AG09319 (cell line): Measurements from ENCODE around the gene AFG1L.

ENCODE experiments used
- DNase-seq: peaks from one replicate; pipeline ENCODE4 v3.0.0-alpha.2; 2010; ENCODE audit warnings: low read depth; ENCODE audit errors: extremely low read depth
- CTCF ChIP-seq: IDR thresholded peaks from 2 replicates; pipeline ENCODE4 v1.5.1; 2011; ENCODE audit warnings: low read depth, mild to moderate bottlenecking, inconsistent platforms, low read length, moderate library complexity

AFG1L gene

GRCh38 chr6:108564178-108564577 is 269.3 kb downstream of the AFG1L start:
- DNase-seq, result peak; percentile 80
- no peak for TF ChIP-seq CTCF

- DNase-seq, result no peak
- TF ChIP-seq CTCF, result no peak
Observed at GRCh38 chr6:108565091-108565766, 270.4 kb downstream of the AFG1L start.

- DNase-seq, result no peak
- peak; percentile 31 for TF ChIP-seq CTCF
Observed at GRCh38 chr6:108565893-108566292, 271.0 kb downstream of the AFG1L start.

- no peak for DNase-seq
- no peak for TF ChIP-seq CTCF
Observed at GRCh38 chr6:108566406-108566805, 271.6 kb downstream of the AFG1L start.

GRCh38 chr6:108568101-108568500 is 273.2 kb downstream of the AFG1L start:
- no peak for DNase-seq
- TF ChIP-seq CTCF, result no peak

GRCh38 chr6:108568551-108569305 is 273.9 kb downstream of the AFG1L start:
- no peak for TF ChIP-seq CTCF
- no peak for DNase-seq

GRCh38 chr6:108570517-108570916 is 275.7 kb downstream of the AFG1L start:
- DNase-seq, result no peak
- no peak for TF ChIP-seq CTCF
